ENCODE results near the gene VPS26C. TPM values are rescaled to one million over a fixed set of nuclear protein-coding genes. Genes with fewer than 3 reads are reported as not detected.
A peak's percentile ranks its signal among the peaks of the same experiment; 100 is the strongest.
"Not testable (repeated sequence)": the region's sequence is repeated elsewhere in the genome, so short reads cannot be mapped to it uniquely, and the experiment has no call there.

VPS26C gene
- polyA plus RNA-seq (ENCODE audit: insufficient read length) = 49.8 TPM
- long read RNA-seq, donor 1, transcript VPS26C-201 (8 exons, 3,256 nt) = major isoform, 9 of 15 reads
- long read RNA-seq, donor 1, partial matches to known transcripts = 0 of 15 reads
- long read RNA-seq, donor 1, other reads (novel, unspliced or antisense) = 0 of 15 reads
- long read RNA-seq, donor 2, transcript VPS26C-201 (8 exons, 3,256 nt) = major isoform, 8 of 13 reads
- long read RNA-seq, donor 2, partial matches to known transcripts = 0 of 13 reads
- long read RNA-seq, donor 2, other reads (novel, unspliced or antisense) = 0 of 13 reads
- long read RNA-seq, donor 3, partial matches to known transcripts = 0 of 7 reads
- long read RNA-seq, donor 3, other reads (novel, unspliced or antisense) = 0 of 7 reads
- long read RNA-seq, donor 4 = 0 reads
- long read RNA-seq, donor 5, transcript VPS26C-201 (8 exons, 3,256 nt) = major isoform, 15 of 21 reads
- long read RNA-seq, donor 5, partial matches to known transcripts = 0 of 21 reads
- long read RNA-seq, donor 5, other reads (novel, unspliced or antisense) = 0 of 21 reads
- long read RNA-seq, donor 6, partial matches to known transcripts = 0 of 10 reads
- long read RNA-seq, donor 6, other reads (novel, unspliced or antisense) = 6 of 10 reads
- long read RNA-seq, donor 7, transcript VPS26C-201 (8 exons, 3,256 nt) = major isoform, 7 of 18 reads
- long read RNA-seq, donor 7, transcript VPS26C-213 (2 exons, 959 nt) = major isoform, 7 of 18 reads
- long read RNA-seq, donor 7, partial matches to known transcripts = 0 of 18 reads
- long read RNA-seq, donor 7, other reads (novel, unspliced or antisense) = 0 of 18 reads
- long read RNA-seq, donor 8, partial matches to known transcripts = 0 of 4 reads
- long read RNA-seq, donor 8, other reads (novel, unspliced or antisense) = 0 of 4 reads

- peak; percentile 98 for DNase-seq
These were observed at the start of gene VPS26C for GRCh38 chr21:37267269-37268185. Gene VPS26C, minus strand, starts transcription at chr21:37267334. Its CDS starts 40 bp downstream, at chr21:37267294.

DNA sequence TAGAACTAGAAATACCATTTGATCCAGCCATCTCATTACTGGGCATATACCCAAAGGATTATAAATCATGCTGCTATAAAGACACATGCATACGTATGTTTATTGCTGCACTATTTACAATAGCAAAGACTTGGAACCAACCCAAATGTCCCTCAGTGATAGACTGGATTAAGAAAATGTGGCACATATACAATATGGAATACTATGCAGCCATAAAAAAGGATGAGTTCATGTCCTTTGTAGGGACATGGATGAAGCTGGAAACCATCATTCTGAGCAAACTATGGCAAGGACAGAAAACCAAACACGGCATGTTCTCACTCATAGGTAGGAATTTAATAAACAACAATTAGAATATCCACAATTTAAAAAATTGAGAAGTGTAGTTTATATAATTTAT is 48.9 kb upstream of the VPS26C start:
- DNase-seq = not testable (repeated sequence)

DNA sequence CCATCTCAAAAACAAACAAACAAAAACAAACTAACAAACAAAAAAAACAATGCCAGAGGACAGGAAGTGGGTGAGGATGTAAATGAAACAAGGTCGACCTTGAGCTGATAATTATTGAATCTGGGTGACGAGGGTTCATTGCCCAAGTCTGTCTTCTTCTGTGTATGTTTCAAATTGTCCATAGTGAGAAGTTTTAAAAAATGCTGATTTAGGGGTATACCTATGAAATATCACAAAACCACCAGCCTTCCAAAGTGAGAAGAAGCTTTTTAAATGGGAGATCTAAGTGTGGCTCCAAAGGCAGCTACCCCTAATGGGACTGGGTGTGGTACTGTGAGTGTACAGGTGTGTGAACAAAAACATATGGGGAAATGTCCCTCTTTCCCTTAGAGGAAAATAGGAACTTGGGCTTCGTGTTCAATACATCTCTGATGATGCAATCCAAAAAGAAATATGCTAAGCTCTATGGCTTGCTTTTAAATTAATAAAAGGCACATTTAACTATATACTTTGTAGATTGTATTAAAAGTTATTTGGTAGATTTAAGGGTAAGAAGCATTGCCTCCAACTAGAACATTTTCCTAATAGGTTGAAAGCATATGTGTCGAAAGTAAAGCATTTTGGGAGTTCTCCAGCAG is 33.1 kb upstream of the VPS26C start:
- DNase-seq = no peak

DNA sequence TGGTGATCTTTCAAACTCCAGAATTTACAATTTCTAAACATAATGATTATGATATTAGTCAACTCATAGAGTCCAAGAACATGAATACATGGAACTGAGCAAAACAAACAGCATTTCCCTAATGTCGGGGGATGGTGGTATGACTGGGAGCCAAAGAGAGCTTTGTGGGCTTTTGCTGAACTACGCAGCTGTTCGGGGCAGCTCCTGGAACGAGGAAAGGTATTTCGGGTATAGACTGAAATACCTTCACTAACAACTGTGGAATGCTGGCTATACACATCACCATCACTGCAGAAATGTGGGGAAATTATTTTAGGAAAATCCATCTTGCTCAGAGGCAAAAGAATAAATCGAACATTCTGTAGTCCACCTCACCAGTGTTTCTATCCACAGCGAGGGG is 30.2 kb upstream of the VPS26C start:
- DNase-seq = no peak

DNA sequence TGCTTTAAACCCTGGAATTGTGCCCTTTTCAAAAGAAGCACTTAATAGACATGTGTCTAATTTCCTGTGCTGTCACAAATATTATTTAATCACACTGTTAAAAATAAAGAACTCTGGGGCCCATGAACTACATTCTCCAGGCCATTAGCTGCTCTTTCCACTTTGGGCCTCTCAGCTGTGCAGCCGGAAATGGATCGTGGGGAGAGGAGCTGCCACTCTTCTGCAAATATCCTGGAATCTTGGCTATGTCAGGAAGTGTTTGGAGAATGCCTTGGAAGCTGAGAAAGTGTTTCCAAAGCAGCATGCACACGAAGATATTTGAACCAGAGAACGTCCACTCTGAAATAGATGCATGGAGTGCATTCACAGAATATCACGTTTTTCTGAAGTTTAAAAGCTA is 27.5 kb upstream of the VPS26C start:
- no peak for DNase-seq

- DNase-seq = no peak
These were observed 25.8 kb upstream of the VPS26C start for GRCh38 chr21:37292941-37293340.

- DNase-seq = no peak
These were observed 24.9 kb upstream of the VPS26C start for GRCh38 chr21:37292041-37292440.

- not testable (repeated sequence) for DNase-seq
These were observed 16.1 kb upstream of the VPS26C start for GRCh38 chr21:37283191-37283710.

DNA sequence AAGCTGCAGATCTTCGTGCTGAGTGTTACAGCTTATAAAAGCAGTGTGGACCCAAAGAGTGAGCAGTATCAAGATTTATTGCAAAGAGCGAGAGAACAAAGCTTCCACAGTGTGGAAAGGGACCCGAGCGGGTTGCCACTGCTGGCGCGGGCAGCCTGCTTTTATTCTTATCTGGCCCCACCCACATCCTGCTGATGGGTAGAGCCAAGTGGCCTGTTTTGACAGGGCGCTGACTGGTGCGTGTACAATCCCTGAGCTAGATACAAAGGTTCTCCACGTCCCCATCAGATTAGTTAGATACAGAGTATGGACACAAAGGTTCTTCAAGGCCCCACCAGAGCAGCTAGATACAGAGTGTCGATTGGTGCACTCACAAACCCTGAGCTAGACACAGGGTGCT is 15.5 kb upstream of the VPS26C start:
- DNase-seq = not testable (repeated sequence)

DNA sequence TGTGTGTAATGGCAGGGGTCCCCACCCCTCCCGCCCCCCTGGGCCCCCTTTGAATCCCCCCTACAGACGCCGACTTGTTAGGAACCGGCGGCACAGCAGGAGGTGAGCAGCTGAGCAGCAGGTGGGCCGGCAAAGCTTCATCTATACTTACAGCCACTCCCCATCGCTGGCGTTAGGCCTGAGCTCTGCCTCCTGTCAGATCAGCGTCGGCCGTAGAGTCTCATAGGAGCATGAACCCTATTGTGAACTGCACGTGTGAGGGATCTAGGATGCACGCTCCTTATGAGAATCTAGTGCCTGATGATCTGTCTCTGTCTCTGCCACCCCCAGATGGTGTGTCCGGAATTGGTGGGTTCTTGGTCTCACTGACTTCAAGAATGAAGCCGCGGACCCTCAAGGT is 14.9 kb upstream of the VPS26C start:
- DNase-seq = no peak

DNA sequence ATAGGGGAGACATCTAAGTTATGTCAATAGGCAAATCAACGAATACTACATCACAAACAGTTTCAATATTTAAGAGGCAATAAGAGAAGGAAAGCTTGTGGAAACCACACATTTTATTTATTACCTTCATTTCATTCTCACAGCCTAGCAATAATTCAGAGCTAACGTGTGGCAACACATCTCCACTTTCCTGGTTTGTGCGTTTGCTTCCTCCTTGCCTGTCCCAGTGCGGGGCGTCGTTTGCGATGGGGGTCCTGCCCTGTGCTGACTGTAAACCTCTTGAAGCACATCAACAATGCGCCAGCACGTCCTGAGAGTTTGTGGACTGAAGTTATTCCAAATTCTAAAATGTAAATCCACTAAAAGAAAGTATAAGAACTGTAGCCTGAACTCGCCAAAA is 14.4 kb upstream of the VPS26C start:
- no peak for DNase-seq

- not testable (repeated sequence) for DNase-seq
These were observed 12.1 kb upstream of the VPS26C start for GRCh38 chr21:37279271-37279670.

DNA sequence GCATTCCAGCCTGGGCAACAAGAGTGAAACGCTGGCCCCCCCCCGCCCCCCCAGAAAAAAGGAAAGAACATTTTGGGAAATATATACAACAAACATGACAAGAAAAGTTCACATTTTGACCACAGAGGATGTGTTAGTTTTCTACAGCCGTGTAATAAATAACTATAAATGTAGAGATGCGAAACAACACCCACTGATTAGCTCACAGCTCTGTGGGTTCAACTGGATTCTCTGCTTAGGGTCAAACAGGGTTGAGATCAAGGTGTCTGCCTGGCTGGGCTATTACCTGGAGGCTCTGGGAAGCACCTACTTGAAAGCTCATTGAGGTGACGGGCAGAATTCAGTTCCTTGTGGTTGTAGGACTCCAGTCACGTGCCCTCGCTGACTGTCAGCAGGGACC is 11.1 kb upstream of the VPS26C start:
- DNase-seq = no peak

- no peak for DNase-seq
These were observed 9.2 kb upstream of the VPS26C start for GRCh38 chr21:37276377-37276776.

DNA sequence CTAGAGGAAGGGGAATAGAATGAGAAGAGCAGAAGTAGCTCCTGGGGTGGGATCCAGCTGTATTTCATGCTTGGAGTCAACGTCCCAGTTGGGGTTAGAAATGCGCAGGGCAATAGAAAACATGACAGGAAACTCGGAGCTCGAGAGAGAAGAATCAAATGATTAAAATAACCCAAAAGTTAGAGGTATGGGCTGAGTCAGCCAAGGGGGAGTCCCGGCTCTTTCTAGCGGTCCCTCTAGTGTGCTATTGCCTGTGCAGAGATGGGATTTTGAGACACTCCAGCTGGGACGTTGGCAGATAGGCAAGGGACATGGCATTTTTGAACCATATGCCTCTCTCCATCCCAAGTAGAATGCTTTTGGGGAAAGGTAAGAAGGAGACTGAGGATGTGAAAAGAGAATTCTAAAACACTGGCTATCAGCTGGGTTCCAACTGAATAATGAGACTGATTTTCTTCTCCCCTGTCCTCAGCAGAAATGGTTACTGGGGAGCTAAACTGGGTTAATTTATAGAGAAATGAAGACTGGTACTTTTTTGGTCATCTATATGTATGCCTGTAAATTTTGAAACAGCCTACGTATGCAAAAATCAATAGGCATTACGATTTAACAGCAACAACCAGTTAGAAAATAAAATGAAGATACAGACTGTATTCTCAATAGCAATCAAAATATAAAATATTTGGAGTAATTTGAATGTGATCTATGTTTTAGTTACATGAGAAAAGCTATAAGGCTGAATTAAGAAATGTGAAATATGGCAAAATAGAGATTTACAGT is 7.0 kb upstream of the VPS26C start:
- DNase-seq = no peak

- DNase-seq = no peak
These were observed 6.3 kb upstream of the VPS26C start for GRCh38 chr21:37273440-37273839.

GRCh38 chr21:37272897-37273296 is 5.8 kb upstream of the VPS26C start:
- DNase-seq = no peak

- no peak for DNase-seq
These were observed 3.6 kb upstream of the VPS26C start for GRCh38 chr21:37270576-37271365.

- DNase-seq = no peak
These were observed 2.3 kb upstream of the VPS26C start for GRCh38 chr21:37269481-37269880.

GRCh38 chr21:37268186-37268503 is 1.0 kb upstream of the VPS26C start:
- no peak for DNase-seq
